ENCODE measurements around the gene AGPAT3.

GRCh38 chr21:44024887-44025353 lies 159.9 kb downstream of the AGPAT3 start:
- no peak for TF ChIP-seq POLR2AphosphoS5 (IDR thresholded peaks at IDR 0.05; ENCODE audit: low read depth, low read length)
- no peak for TF ChIP-seq POLR2A (IDR thresholded peaks at IDR 0.05; ENCODE audit: low read depth, low read length)

Measured in GM12892 (cell line).